ENCODE measurements around the gene LANCL3.

The LANCL3 gene

DNA sequence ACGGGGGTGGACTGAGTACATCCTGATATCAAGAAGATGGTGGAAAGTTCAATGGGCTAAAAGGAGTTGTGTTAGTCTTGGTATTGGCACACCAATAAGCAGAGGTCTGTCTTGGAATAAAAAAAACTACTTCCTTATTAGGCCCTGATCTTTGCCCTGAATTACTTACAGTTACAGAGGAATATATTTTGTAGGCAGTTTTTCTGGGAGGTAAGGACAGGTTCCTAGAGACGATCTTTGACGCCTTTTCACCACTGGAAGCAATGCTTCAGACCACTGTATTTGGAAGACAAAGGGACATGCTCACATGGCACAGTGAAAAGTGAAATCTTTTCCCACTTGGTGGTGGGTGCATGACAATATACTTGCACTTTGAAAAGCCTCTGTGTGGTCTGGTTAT is 113.5 kb downstream of the LANCL3 start:
- no peak for DNase-seq

DNA sequence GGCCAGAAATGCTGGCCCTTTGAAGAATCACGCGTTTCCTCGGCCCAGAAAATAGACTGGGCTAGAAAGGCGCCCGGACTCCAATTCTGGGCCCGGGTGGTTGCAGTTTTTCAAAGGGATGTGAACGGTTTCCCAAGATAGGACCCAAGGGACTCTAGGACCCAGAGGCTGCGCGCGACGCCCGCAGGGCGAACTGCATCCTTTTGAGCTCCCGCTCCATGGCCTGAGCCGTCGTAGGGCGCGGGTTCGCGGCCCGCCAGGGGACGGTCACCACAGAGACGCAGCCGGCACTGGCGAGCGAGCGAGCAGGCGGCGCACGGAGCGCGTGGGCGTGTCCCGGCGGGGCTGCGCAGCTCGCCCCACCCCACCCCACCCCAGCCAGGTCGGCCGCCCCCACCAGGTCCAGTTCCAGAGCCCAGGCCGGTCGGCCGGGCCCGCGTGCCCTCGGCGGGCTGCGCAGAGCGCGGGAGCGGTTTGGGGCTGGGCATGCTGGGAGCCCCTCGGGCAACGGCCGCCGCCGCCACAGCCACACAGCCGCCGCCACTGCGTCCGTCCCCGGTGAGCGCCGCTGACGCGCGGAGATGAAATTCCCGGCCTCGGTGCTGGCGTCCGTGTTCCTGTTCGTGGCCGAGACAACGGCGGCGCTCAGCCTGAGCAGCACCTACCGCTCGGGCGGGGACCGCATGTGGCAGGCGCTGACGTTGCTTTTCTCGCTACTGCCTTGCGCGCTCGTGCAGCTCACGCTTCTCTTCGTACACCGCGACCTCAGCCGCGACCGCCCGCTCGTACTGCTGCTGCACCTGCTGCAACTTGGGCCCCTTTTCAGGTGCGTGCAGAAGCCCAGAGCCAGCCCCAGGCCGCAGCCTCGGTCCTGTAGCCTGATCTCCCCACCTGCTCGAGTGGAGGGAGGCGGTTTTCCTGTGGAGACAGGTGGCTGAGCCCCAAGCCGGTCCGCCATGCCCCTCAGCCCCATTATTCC is 114.2 kb downstream of the LANCL3 start, which contains the start of gene XK:
Gene XK, plus strand, starts transcription at position 411 of the 979 bp plus-strand sequence. Its CDS starts 171 bp downstream, at position 582.
- DNase-seq: peak; percentile 5

DNA sequence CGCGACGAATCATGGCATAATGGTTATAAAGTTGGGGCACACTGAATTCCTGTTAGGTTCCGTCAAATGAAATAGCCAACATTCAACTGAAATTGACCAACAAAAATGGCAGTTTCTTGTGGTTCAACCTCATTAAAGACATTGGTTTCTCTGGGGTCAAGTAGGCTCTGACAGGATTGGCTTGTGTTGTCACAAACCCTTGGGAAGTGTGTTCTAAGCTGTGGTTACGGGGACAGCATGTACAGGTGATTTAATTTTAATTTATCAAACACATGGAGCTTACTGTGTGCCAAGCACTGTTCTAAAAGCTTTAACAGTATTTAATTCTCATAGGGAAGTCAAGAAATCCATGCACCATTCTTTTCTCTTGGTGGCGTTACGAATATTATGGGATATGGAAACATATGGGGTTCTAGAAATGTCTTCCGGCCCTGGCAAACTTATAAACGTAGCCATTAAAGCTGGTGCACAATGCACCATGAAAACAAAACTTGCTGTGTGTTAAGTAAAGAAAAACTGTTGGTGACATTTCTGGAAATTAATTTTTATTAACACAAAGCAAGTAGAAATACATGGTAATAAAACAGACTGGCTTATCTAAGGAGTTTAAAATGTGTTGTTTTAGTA is 115.0 kb downstream of the LANCL3 start:
- no peak for DNase-seq

DNA sequence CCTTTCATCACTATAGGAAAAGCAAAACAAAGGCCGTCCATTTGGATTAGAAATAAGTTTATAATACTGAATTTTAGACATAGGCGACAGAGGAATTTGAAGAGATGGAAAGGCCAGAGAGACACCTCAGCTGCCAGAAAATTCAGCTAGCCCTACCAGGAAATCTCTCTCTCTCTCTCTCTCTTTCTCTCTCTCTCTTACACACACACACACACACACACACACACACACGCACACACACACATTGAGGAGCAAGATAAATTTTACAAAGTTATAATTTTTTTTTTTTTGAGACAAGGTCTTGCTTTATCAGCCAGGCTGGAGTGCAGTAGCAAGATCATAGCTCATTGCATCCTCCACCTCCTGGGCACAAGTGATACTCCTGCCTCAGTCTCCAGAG is 115.5 kb downstream of the LANCL3 start:
- no peak for DNase-seq

DNA sequence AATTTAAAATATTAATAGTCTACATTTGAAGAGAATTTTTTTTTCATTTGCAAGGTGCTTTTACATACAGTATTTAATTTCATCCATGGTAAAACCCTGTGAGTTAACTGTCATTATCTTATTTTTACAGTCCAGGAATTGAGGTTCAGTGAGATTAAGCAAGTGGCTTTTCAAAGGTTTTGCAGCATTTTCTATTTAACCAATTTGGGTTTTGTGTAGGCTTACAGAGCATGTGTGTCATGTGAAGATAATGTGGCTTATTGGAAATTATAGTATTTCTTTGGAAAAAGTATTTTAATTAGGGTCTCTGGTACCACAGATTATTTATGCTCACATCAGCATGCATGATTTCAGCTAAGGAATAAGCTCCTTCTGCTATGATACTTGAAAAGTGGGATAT is 118.7 kb downstream of the LANCL3 start:
- no peak for DNase-seq

DNA sequence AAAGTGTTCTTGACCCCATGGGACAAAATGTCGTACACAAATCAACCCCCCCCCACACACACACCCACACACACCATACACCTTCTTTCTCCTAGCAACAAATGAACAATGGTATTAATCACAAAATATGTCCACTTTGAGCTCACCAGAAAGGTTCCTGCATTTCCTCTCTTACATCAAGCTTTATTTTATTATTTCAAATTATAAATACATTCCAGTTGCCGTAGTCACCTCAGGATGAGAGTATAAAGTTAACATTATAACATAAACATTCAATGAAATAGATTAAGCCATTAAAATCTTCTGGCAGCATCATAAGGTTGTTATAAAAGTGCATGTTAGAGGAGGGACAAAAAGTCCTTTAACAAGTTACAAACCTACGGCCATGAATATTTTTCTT is 121.5 kb downstream of the LANCL3 start:
- no peak for DNase-seq

DNA sequence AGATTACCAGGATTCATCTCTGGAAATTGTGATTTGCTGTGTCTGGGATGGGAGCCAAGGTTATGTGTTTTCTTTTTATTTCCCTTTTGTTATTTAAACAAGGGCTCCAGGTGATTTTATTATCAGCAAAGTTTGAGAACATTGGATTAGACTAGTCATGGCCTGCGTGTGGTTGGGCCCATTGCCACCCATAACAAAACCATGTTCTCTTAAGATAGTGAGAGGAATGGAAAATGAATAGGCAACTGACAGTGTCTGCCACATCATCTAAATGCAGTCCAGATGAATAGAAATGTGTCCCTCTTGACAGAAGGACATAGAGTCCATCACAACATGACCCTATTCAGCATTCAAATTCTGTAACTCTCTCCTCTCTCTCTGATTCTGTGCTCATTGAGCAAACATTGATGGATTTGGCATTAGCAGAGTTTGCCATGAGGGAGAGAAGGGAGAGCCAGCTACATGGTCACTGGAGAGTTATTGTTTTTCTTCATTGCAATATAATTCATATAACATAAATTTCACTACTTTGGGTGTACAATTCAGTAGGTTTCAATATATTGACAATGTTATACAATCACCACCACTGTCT is 125.8 kb downstream of the LANCL3 start:
- DNase-seq: no peak

DNA sequence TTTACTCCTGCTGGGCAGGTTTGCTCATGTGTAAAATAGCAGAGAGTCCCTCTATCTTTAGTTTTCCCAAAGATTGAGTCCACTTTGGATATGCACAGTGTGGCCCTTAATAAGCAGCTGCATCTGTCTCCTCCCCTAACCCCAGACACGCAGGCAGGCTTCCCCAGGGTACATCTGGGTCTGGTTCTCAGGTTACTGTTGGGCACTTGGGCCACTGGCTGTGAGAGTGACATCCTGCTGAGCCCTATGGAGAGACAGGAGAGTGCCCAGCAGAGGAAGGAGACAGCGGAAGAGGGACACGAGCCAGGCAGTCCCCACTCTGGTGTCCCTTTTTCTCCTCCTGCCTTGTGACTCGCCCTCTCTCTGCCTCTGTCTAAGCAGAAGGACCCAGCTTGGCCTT is 130.1 kb downstream of the LANCL3 start:
- DNase-seq: no peak

DNA sequence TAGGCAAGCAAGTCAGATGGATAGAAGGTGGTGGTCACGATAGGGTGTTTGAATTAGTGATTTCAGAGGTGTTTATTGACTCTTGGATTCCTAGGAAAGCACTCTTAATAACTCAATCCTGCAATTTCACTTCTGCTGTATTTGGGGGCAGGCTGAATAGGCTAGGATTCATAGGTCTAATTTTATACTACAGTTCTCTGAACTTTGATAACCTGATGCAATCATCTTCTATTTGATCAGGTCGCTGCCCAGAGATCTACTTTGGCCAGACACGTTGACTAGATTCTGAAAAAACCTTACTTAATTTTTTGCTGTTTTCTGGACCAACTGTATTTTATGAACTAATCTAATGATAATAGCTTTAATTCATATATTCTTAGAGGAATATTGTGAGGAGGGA is 140.5 kb downstream of the LANCL3 start:
- DNase-seq: no peak

DNA sequence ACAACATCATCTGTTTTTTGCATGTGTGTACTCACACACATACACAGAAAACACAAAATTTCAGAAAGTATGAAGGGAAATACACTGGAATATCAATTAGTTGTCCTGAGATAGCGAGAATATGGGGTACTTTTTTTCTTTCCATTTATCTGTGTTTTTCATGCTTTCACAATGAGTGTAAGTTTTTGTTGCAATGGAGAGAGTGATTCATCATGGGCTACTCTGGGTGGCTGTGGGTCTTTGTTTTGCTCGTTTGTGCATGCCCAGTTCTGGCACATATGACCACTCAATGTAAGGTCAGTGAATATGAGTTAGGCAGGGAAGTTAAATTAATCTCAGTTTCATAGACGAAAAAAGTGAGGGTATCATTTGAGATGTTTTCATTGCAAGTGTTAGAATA is 141.0 kb downstream of the LANCL3 start:
- no peak for DNase-seq

DNA sequence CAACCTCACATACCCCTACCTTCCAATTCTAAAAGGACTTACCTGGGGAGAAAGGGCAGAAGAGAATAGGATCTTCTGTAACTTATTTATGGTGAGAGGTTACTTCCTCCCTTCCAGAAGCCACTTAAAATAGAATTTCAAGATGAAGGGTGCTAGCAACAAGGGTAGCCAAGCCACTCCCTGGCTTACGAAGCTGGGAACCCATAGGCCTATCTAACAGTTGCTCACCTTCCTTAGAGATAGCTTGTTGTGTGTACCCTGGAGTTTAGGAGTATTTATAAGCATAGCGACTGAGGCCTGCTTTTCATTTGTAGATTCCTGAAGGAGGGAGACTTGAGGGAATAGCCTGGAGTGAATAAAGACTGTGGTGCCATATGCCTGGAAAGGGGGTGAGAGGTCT is 143.0 kb downstream of the LANCL3 start:
- DNase-seq: no peak

DNA sequence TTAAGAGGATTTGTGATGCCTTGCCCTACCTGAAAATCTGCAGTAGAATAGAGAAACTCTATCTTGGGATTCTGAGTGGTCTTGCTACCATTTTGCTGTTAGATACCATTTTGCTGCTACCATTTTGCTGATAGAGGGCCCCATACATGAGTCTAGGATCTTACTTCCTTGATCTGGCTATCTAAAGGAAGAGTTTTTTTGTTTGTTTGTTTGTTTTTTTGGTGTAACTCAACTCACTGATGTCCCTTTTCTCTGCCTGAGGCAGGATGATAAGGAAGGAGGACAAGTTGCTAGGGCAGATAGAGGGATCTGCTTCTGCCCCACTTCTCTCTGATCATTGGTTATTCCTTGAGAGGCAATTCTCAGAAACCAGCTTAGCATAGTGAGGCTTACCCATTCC is 145.1 kb downstream of the LANCL3 start:
- no peak for DNase-seq

DNA sequence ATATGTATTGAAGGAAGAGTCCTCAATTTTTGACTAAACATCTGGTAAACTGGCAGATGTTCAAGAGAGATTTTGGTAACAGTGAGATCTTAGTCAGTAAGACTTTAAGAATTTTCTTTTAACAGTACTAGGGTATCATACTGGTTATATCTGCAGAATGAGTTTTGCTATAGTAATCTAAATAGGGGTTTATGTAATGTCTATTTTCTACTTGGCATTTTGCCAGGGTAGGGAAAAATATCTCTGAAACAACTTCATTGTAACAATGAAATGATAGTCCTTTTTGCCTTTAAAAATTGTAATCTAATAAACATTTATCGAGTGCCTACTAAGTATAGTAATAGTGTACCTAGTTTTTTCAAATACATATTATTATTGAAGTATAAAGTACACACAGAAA is 146.2 kb downstream of the LANCL3 start:
- no peak for DNase-seq

DNA sequence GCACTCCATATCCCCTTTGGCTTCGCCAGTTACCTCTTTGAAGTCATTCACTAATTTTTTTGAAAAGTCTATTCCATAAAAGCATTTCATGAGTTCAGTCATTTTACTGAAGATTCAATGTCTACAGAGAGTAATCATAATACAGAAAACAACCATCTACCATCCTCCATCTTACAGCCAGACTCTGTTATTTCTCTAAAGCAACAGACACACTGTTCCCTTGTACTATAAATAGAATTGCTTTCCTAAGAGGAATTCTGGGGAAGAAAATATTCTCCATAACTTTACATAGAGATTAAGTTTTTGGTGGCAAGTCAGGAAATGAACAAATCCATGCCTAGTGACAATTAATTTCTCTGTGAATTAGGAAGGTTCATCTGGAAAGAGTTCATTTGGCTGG is 151.1 kb downstream of the LANCL3 start:
- no peak for DNase-seq

DNA sequence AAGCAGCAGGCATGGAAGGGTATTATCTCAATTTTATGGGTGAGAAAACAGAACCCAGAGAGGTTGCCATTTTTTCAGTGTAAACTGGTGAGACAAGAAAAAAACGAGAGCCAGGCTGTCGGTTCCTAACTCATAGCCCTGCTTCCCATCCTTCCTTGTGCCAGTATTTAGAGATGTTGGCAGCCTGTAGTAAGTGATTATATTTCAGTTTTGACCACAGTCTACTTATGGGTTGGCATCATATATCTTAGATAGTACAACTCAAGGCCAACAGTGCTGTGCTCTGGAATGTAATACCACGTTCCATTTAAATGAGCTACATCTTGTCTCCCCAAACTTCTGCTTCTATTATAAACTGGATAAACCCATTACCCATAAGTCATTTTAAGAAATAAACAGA is 154.9 kb downstream of the LANCL3 start:
- no peak for DNase-seq

Data from central memory CD4-positive, alpha-beta T cell (primary cell).